Mesendoderm (in vitro differentiated cells): Measurements from ENCODE around the gene CABCOCO1.
"Not testable (repeated sequence)": the region's sequence is repeated elsewhere in the genome, so short reads cannot be mapped to it uniquely, and the experiment has no call there.

Experiments used
- DNase-seq: peaks from one replicate; pipeline ENCODE4 v3.0.0; 2013
- H2AK5ac ChIP-seq: 2 replicates; pipeline ENCODE4 v1.6.1; 2013; ENCODE audit warnings: low read length, inconsistent platforms
- H2BK120ac ChIP-seq: 2 replicates; pipeline ENCODE4 v1.6.1; 2013; ENCODE audit warnings: low read depth, mild to moderate bottlenecking, low read length, moderate library complexity, mixed read lengths
- H2BK15ac ChIP-seq: replicated peaks from 2 replicates; pipeline ENCODE4 v1.6.1; 2013; ENCODE audit warnings: low read depth, mild to moderate bottlenecking, moderate library complexity
- H2BK5ac ChIP-seq: 2 replicates; pipeline ENCODE4 v1.6.1; 2013; ENCODE audit warnings: low read length, inconsistent platforms
- H3K18ac ChIP-seq: 2 replicates; pipeline ENCODE4 v1.6.1; 2013; ENCODE audit warnings: mild to moderate bottlenecking, low read length, mixed read lengths
- H3K23ac ChIP-seq: one replicate; pipeline ENCODE4 v1.6.1; 2013; ENCODE audit warnings: low read length
- H3K27ac ChIP-seq: 2 replicates; pipeline ENCODE4 v1.5.1; 2013; ENCODE audit warnings: low read depth, mild to moderate bottlenecking, inconsistent platforms, low read length, moderate library complexity
- H3K27me3 ChIP-seq: 2 replicates; pipeline ENCODE4 v1.6.1; 2013; ENCODE audit warnings: low read length, control low read depth, mild to moderate bottlenecking, inconsistent platforms; ENCODE audit not compliant: insufficient read depth, poor library complexity
- H3K36me3 ChIP-seq: 2 replicates; pipeline ENCODE4 v1.6.1; 2013; ENCODE audit warnings: low read length, inconsistent platforms; ENCODE audit not compliant: control insufficient read depth, insufficient read depth
- H3K4ac ChIP-seq: one replicate; pipeline ENCODE4 v1.6.1; 2013; ENCODE audit warnings: low read depth, mild to moderate bottlenecking, low read length, moderate library complexity
- H3K4me1 ChIP-seq: 2 replicates; pipeline ENCODE4 v1.6.1; 2013; ENCODE audit warnings: low read depth, low read length, inconsistent platforms; ENCODE audit not compliant: control insufficient read depth
- H3K4me2 ChIP-seq: 2 replicates; pipeline ENCODE4 v1.6.1; 2013; ENCODE audit warnings: low read length
- H3K4me3 ChIP-seq: 2 replicates; pipeline ENCODE4 v1.5.1; 2013; ENCODE audit warnings: mild to moderate bottlenecking, low read length
- H3K56ac ChIP-seq: one replicate; pipeline ENCODE4 v1.6.1; 2013; ENCODE audit warnings: low read length
- H3K79me1 ChIP-seq: 2 replicates; pipeline ENCODE4 v1.6.1; 2013; ENCODE audit warnings: low read length, inconsistent platforms
- H3K79me2 ChIP-seq: 2 replicates; pipeline ENCODE4 v1.6.1; 2013; ENCODE audit warnings: mild to moderate bottlenecking, low read length; ENCODE audit not compliant: control insufficient read depth, insufficient read depth
- H3K9ac ChIP-seq: 2 replicates; pipeline ENCODE4 v1.6.1; 2013; ENCODE audit warnings: low read length, inconsistent platforms
- H4K5ac ChIP-seq: one replicate; pipeline ENCODE4 v1.6.1; 2013; ENCODE audit warnings: low read length
- H4K8ac ChIP-seq: one replicate; pipeline ENCODE4 v1.6.1; 2013; ENCODE audit warnings: low read depth, mild to moderate bottlenecking, control low read depth, low read length, moderate library complexity
- WGBS: extraction: QIAGEN DNeasy Blood & Tissue Kit; methylation state at CpG from one replicate; pipeline ENCODE4 v1.1.7; 2013; ENCODE audit warnings: low lambda C conversion rate, missing lambda C conversion rate; ENCODE audit not compliant: insufficient coverage; ENCODE audit errors: extremely low coverage; 5-methylcytosine and 5-hydroxymethylcytosine counted together

The CABCOCO1 gene

DNA sequence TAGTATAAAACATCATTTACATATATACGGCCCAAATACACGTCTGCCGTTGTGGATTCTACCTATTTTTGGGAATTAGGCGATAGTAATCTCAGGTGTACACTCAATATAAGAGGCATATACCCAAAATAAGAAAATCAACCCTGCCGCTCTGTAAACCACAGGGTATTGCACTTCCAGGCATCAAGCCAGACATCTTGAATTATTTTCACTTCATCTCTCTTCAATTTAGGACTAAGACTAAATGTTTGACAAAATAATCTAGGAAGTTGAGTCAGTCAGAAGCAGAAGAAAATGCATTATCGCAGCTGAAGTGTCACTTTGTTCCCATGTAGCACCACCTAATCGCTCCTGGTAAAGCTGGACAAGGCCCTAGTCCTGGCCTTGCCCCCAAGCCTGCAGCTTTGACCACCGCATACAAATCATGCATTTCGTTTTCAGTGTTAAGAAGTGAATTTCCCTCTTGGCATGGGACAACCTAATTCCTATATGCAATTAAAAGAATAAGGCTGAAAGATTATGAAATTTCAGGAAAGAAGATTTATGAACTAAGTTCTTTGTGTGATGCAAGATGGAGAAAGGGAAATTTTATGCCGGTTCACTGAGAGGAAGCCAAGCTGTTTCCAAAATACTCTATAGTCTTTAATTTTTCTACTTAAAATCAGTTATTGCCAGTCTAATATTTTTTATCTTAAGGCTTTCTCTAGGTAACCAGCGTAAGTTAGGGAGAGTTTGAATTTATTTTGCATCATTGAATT is 26.0 kb downstream of the CABCOCO1 start:
- no peaks in the 10 kb centered on the region for H3K27me3 ChIP-seq
- H3K4me2 ChIP-seq: no peak overlapping the region
- H2BK15ac ChIP-seq: no peak overlapping the region
- H3K4me3 ChIP-seq: no peak overlapping the region
- H2AK5ac ChIP-seq: no peak overlapping the region
- no peak overlapping the region for H2BK5ac ChIP-seq
- no peak overlapping the region for H2BK120ac ChIP-seq
- H4K8ac ChIP-seq: no peak overlapping the region
- H3K79me2 ChIP-seq: no peaks in the 10 kb centered on the region
- H3K27ac ChIP-seq: no peak overlapping the region
- no peaks in the 10 kb centered on the region for H3K36me3 ChIP-seq
- no CpG with 5 or more reads among the region's 11 CpGs for WGBS
- DNase-seq: no peak
- H3K23ac ChIP-seq: no peak overlapping the region
- no peaks in the 10 kb centered on the region for H3K4me1 ChIP-seq
- H3K56ac ChIP-seq: no peak overlapping the region
- no peak overlapping the region for H4K5ac ChIP-seq
- H3K9ac ChIP-seq: no peak overlapping the region
- no peak overlapping the region for H3K4ac ChIP-seq
- no peaks in the 10 kb centered on the region for H3K79me1 ChIP-seq
- no peak overlapping the region for H3K18ac ChIP-seq

DNA sequence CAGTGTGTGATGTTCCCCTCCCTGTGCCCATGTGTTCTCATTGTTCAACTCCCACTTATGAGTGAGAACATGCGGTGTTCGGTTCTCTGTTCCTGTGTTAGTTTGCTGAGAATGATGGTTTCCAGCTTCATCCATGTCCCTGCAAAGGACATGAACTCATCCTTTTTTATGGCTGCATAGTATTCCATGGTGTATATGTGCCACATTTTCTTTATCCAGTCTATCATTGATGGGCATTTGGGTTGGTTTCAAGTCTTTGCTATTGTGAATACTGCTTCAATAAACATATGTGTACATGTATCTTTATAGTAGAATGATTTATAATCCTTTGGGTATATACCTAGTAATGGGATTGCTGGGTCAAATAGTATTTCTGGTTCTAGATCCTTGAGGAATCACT is 28.9 kb downstream of the CABCOCO1 start:
- not testable (repeated sequence) for H3K36me3 ChIP-seq, H4K5ac ChIP-seq, H3K4me2 ChIP-seq, H2AK5ac ChIP-seq, H3K79me1 ChIP-seq, H3K27ac ChIP-seq, H2BK120ac ChIP-seq, H2BK5ac ChIP-seq, DNase-seq, H3K18ac ChIP-seq, H3K79me2 ChIP-seq, H4K8ac ChIP-seq, H3K4me1 ChIP-seq, H3K23ac ChIP-seq, H3K27me3 ChIP-seq, H3K9ac ChIP-seq, H2BK15ac ChIP-seq, H3K4ac ChIP-seq, H3K4me3 ChIP-seq, H3K56ac ChIP-seq
- no CpG with 5 or more reads among the region's 2 CpGs for WGBS

DNA sequence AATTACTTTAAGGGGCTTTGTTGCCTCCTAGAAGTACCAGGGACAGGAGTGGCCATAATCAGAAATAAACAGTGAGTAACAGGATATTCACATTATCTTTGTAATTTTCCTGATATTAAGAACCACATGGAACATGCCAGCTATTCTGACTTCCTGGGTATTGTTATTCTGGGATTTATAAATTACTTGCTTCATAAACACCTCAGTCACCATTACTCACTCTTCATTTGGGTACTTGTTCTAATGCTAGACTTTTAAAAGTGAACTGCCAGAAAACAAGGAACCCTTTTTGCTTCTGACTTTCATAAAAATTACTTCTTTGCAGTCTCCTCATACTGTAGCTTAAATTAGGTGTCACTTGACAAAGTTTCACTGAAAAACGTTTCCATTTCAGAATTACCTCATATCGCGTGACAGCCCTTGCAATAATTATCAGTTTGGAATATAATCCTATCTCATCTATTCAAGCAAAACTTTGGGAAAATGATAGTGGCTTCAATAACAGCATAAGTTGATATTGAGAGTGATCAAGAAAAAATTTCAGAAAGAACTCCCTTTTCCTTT is 29.8 kb downstream of the CABCOCO1 start:
- H2AK5ac ChIP-seq: no peak overlapping the region
- WGBS: no CpG with 5 or more reads among the region's 3 CpGs
- no peak overlapping the region for H4K5ac ChIP-seq
- H3K4me1 ChIP-seq: no peaks in the 10 kb centered on the region
- H3K9ac ChIP-seq: no peak overlapping the region
- H3K18ac ChIP-seq: no peak overlapping the region
- H2BK15ac ChIP-seq: no peak overlapping the region
- H3K36me3 ChIP-seq: no peaks in the 10 kb centered on the region
- no peaks in the 10 kb centered on the region for H3K79me1 ChIP-seq
- no peak overlapping the region for H2BK5ac ChIP-seq
- H3K27me3 ChIP-seq: no peaks in the 10 kb centered on the region
- no peak overlapping the region for H3K4me2 ChIP-seq
- H3K79me2 ChIP-seq: no peaks in the 10 kb centered on the region
- H4K8ac ChIP-seq: no peak overlapping the region
- no peak overlapping the region for H3K27ac ChIP-seq
- H3K4me3 ChIP-seq: no peak overlapping the region
- no peak overlapping the region for H2BK120ac ChIP-seq
- no peak for DNase-seq
- no peak overlapping the region for H3K4ac ChIP-seq
- H3K56ac ChIP-seq: no peak overlapping the region
- no peak overlapping the region for H3K23ac ChIP-seq

DNA sequence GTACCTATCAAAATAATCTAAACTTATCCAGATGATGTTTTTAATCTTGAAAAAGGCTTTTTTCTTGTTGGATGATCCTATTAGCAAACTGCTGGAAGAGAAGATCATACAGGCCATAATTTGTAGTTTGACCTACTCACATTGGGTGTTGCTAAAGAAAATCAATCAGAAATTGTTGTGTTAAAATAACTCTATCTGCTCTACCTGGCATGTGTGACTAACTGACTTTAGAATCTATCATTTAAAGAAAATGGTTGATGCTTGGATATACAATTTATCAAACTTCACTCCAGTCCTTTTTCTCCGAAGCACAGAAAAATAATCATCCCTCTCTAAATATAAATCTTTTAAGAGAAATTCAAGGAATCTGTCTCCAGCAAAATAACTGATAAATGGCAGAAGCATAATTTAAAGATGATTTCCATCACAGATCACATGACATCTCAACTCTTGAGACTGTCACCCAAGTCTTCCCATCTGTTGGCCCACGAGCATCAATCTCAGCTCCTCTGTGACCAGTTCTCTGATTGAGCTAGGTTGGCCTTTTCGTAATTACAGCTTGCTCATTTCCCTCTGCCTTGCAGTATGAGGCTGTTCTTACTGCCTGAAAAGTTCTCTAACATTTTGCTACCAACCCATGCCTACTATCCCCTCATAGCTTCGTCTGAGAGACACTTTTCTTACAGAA is 36.4 kb downstream of the CABCOCO1 start:
- Histone ChIP-seq H3K27me3 (no peaks in the 10 kb centered on the region), H3K4ac (no peak overlapping the region), H4K5ac (no peak overlapping the region), H2BK120ac (no peak overlapping the region), H3K9ac (no peak overlapping the region), H2BK5ac (no peak overlapping the region), H3K36me3 (no peaks in the 10 kb centered on the region), H3K79me2 (no peaks in the 10 kb centered on the region), H3K79me1 (no peaks in the 10 kb centered on the region), H2BK15ac (no peak overlapping the region), H3K23ac (no peak overlapping the region), H2AK5ac (no peak overlapping the region), H3K4me3 (no peak overlapping the region), H3K4me2 (no peak overlapping the region), H3K4me1 (no peaks in the 10 kb centered on the region), H3K27ac (no peak overlapping the region), H3K18ac (no peak overlapping the region), H3K56ac (no peak overlapping the region), H4K8ac (no peak overlapping the region)
- DNase-seq: no peak
- no CpG with 5 or more reads among the region's 4 CpGs for WGBS

DNA sequence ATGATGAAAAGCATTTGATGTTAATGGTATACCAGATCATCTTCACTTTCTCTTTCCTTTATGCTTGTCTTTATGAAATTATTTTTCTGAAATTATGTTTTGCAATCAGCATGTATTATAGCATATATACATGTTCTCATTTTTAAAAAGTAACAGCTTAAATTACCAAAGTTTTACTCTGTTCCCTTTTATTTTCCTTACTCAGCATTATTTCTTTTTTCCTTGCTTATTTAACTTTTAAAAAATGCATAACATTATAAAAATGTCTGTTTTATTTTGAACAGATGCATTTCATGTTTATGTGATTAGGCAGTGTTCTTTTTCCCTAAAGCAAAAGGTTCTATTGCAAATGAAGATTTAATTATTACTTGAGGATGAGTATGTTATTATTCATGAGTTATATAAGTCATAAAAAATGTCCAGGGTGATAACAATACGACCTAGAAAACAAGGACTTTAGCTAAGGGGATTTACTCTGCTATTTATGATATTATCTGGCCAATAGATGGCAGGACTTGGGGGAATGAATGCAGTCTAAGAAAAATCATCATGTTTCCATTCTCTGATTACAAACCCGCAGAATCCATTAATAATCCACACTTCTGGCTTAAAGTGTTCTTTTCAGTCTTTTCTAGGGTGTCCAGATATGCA is 38.5 kb downstream of the CABCOCO1 start:
- DNase-seq: no peak

More for the DNA sequence above, 38.5 kb downstream of the CABCOCO1 start:
- H3K9ac ChIP-seq: no peak overlapping the region
- H4K8ac ChIP-seq: no peak overlapping the region
- H3K27ac ChIP-seq: no peak overlapping the region
- H3K4ac ChIP-seq: no peak overlapping the region
- WGBS: no CpG with 5 or more reads among the region's 2 CpGs
- H4K5ac ChIP-seq: no peak overlapping the region
- no peaks in the 10 kb centered on the region for H3K79me2 ChIP-seq
- no peak overlapping the region for H2AK5ac ChIP-seq
- no peak overlapping the region for H2BK15ac ChIP-seq
- no peak overlapping the region for H3K4me2 ChIP-seq
- H3K18ac ChIP-seq: no peak overlapping the region
- H3K79me1 ChIP-seq: no peaks in the 10 kb centered on the region
- H3K27me3 ChIP-seq: no peaks in the 10 kb centered on the region
- H3K4me3 ChIP-seq: no peak overlapping the region
- no peak overlapping the region for H2BK120ac ChIP-seq
- no peaks in the 10 kb centered on the region for H3K36me3 ChIP-seq
- H3K4me1 ChIP-seq: no peaks in the 10 kb centered on the region
- H3K56ac ChIP-seq: no peak overlapping the region
- H2BK5ac ChIP-seq: no peak overlapping the region
- no peak overlapping the region for H3K23ac ChIP-seq
